ENCODE data around the gene BTN1A1.

GRCh38 chr6:26494117-26494516 lies 6.0 kb upstream of the BTN1A1 start:
- TF ChIP-seq CTCF (IDR thresholded peaks at IDR 0.05; ENCODE audit: insufficient read depth, low read length, poor library complexity, severe bottlenecking) (no peak), EZH2phosphoT487 (conservative IDR thresholded peaks at IDR 0.05; ENCODE audit: low read length) (no peak)
